ENCODE measurements around the gene BCAS3.
A peak's percentile ranks its signal among the peaks of the same experiment; 100 is the strongest.

Gene BCAS3

DNA sequence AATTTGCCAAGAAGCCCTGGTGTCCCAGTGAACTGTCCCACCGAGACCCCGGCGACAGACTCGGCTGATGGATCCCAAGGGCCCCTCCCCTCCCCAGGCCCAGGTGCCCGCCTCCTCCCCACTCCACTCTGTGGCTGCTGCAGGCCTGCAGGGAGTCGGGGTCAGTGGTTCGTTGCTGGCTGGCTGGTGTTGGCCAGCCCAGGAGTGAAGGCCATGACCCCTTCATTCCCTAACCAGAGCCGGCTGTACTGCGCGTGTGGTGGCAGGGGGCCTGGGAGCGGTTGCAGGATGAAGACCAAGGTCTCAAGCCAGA lies 712.8 kb downstream of the BCAS3 start:
- H3K27ac ChIP-seq: no peak overlapping the region
- no peak for TF ChIP-seq ZFX (IDR thresholded peaks at IDR 0.05)
- TF ChIP-seq, protein P1, sequence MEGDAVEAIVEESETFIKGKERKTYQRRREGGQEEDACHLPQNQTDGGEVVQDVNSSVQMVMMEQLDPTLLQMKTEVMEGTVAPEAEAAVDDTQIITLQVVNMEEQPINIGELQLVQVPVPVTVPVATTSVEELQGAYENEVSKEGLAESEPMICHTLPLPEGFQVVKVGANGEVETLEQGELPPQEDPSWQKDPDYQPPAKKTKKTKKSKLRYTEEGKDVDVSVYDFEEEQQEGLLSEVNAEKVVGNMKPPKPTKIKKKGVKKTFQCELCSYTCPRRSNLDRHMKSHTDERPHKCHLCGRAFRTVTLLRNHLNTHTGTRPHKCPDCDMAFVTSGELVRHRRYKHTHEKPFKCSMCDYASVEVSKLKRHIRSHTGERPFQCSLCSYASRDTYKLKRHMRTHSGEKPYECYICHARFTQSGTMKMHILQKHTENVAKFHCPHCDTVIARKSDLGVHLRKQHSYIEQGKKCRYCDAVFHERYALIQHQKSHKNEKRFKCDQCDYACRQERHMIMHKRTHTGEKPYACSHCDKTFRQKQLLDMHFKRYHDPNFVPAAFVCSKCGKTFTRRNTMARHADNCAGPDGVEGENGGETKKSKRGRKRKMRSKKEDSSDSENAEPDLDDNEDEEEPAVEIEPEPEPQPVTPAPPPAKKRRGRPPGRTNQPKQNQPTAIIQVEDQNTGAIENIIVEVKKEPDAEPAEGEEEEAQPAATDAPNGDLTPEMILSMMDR (conservative IDR thresholded peaks at IDR 0.05): no peak

DNA sequence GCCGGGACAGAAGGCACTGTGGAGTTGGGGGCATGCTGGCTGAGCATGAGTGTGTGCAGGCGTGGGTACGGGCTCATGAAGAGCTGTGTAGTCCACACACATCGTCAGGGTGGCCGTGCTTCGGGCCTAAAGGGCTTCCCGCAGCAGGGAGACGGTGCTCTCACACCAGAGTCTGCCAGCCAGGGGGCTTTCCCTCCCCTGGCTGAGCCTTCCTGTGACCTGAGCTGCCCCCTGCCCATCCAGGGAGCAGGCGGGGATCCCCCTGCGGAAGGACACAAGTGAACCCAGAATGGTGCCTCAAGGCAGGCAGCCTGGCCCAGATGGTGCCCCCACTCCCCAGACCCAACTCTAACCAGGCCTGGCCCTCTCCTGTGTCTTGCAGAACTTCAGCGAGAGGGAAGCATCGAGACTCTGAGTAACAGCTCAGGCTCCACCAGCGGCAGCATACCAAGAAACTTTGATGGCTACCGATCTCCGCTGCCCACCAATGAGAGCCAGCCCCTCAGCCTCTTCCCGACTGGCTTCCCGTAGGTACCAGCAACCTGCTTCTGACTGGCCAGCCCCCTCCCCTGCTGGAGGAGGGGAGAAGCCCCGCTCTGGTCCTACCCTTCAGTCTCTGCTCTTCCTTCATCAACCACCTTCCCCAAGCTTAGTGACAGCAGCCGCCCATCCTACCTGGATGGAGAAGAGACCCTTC lies 714.1 kb downstream of the BCAS3 start:
- no peak overlapping the region for H3K27ac ChIP-seq
- TF ChIP-seq, protein P1 (conservative IDR thresholded peaks at IDR 0.05): no peak
- no peak for TF ChIP-seq ZFX (IDR thresholded peaks at IDR 0.05)

- TF ChIP-seq, protein P1 (conservative IDR thresholded peaks at IDR 0.05): no peak
- H3K27ac ChIP-seq: no peak overlapping the region
Measured at GRCh38 chr17:61392679-61393078, 715.0 kb downstream of the BCAS3 start.

DNA sequence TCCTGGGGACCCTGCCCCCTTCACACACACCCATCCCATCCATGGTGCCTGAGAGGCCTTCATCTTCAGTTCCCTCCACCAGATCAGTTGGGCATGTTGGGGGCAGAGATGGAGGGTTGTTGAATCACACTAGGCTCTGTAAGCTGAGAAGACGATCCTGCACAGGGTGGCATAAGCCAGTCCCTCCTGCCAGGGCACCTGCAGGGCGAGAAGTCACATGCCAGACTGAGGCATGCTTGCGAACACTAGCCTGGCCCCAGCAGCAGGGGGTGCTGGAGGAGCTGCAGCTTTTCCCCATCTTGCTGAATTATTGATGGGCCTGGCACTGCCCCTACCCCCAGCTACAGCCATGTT lies 715.9 kb downstream of the BCAS3 start:
- TF ChIP-seq, protein P1 (conservative IDR thresholded peaks at IDR 0.05): peak; percentile 53
- TF ChIP-seq ZFX (IDR thresholded peaks at IDR 0.05): no peak
- H3K27ac ChIP-seq: no peak overlapping the region

DNA sequence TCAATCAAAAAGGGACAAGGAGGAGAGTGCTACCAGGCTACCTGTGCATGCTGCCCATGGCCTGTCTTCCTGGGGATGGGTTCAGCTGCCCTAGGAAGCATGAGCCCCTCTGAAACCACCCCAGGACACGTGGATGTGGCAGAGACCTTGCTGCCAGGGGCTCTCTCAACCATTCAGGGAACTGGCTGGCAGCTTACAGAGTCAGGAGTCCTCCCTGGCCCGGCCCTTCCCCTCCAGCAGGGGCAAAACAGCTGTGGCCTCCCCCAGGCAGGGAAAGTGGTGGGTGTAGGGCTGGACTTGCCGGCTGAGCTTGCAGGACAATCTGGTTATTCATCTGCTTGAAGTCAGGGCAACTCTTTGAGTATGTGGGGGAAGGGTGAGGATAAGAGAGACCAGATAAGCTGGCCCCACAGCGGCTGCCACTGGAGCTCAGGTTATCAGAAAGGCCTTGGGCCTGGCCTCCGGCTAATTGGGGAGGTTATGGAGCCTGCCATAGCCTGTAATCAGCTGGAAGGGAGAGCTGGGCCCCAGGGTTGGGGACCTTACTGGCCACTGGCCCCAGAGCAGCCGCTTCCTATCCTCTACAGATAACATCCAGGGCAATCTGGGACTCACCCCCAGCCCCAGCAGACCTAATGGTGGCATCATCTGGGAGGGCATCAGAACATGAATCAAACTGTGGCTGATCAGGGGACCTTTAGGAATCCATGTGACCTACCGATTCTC lies 716.4 kb downstream of the BCAS3 start:
- H3K27ac ChIP-seq: no peak overlapping the region
- no peak for TF ChIP-seq ZFX (IDR thresholded peaks at IDR 0.05)
- TF ChIP-seq, protein P1 (conservative IDR thresholded peaks at IDR 0.05): peak; percentile 26; the same call in 1 of the 2 replicates

GRCh38 chr17:61394630-61395408 lies 717.2 kb downstream of the BCAS3 start:
- H3K27ac ChIP-seq: no peak overlapping the region
- TF ChIP-seq ZFX (IDR thresholded peaks at IDR 0.05): no peak
- TF ChIP-seq, protein P1 (conservative IDR thresholded peaks at IDR 0.05): no peak

All from C4-2B (cell line).